Activated CD4-positive, alpha-beta T cell treated with anti-CD3 and anti-CD28 coated beads, Interleukin-2, Interleukin-4, amounts not matched to agents 100 ng/mL and 50 ng/mL, durations not matched to agents 16 hours and 8 hours (primary cell): Measurements from ENCODE around the gene LDB1.
A peak's percentile ranks its signal among the peaks of the same experiment; 100 is the strongest.

ENCODE experiments used
- DNase-seq: peaks from one replicate; pipeline ENCODE4 v3.0.0-alpha.2; 2020; ENCODE audit warnings: low spot score

LDB1 gene

GRCh38 chr10:102135956-102136526, 15.9 kb upstream of the LDB1 start:
- no peak for DNase-seq

GRCh38 chr10:102134416-102134815, 14.2 kb upstream of the LDB1 start:
- DNase-seq = no peak

DNA sequence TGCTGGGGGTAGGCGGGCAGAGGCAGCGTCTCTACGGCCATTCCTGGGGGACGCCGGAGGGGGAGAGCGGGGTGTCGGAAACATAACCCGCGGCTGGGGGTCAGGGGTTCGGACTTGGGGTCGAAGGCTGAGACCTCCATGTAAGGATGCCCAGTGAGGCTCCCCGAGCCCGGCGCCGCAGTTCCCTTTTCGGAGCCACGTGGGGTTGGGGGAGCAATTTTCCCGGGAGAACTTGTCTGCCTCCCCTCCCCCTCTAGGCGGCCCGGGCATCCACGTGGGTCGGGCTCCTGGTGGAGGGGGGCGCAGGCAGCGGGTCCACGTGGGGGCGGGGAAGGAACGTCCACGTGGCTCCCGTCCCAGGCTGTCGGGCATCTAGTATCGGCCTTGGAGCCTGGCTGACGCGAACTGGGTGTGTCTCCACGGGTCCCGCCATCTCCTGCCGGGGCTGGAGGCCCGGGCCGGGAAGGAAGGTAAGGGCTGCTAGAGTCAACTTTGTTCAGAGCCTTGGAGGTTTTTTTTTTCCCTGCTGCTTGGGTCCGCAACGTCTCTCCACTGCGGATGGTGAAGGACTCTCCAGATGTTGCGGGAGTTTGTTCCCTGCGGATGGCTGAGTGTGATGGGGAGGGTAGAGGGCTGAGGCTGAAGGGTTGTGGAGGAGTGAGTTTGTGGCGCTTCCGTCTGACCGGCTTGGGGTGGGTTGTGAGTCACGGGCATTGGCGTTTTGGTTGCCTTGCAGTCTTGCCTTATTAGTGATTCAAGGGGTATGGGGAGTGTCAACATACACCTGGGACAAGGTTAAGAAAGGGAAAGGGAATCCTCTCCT, 13.4 kb upstream of the LDB1 start:
- DNase-seq = peak; percentile 70

DNA sequence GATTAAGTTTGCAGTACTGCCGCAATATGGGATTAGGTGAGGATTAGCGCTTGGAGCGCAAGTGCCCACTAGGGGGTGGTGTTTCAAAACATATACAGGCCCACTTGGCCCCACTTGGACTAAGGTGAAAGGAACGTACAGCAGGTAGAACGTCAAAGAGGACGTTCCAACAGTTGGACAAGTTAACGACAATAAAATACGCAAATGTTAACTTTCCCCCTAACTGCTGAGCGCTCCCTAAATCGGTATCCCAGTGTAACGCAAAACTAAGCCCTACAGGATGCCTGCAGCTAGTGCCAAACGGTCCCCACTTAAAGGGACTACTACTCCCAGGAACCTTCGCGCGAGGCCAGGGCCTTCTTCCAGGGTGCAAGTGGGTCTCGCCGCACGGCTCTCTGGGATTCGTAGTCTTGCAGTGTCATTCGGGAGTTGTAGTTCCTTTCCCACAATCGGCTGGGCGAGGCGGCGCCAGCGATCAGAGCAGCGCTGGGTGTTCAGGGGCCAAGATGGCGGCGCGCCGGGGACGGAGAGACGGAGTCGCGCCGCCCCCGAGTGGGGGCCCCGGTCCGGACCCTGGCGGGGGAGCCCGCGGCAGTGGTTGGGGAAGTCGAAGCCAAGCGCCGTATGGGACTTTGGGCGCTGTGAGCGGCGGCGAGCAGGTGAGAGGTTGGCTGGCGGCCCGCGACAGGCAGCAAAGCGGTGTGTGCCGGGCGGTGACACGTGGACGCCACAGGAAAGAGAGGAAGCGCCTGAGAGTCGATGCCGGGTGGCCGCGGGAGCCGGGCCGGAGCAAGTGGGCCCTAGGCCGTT, 12.6 kb upstream of the LDB1 start, which contains the start of gene PPRC1:
PPRC1 (plus strand) TSS at position 478 of the 810 bp plus-strand sequence; CDS start at position 507, 29 bp downstream.
- DNase-seq = peak; percentile 99

- no peak for DNase-seq
Measured at GRCh38 chr10:102132193-102132562, 12.0 kb upstream of the LDB1 start.

GRCh38 chr10:102131286-102132170, 11.4 kb upstream of the LDB1 start:
- DNase-seq = no peak

DNA sequence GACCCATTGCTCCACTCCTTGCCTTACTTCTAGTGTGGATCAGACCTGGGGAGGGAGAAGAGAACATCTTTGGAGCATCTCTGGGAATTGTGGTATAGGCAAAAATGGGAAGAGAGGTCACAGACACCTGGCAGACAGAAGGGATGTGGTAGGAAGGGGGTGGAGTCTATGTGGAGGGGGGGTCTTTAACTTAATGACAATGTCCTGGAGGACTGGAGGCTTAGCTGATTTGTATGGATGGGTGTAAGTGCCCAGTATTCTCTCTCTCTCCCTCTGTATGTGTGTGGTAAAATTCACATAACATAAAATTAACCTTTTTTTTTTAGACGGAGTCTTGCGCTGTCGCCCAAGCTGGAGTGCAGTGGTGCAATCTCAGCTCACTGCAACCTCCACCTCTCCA, 3.1 kb upstream of the LDB1 start:
- DNase-seq = no peak

GRCh38 chr10:102122450-102122849, 2.3 kb upstream of the LDB1 start:
- no peak for DNase-seq

DNA sequence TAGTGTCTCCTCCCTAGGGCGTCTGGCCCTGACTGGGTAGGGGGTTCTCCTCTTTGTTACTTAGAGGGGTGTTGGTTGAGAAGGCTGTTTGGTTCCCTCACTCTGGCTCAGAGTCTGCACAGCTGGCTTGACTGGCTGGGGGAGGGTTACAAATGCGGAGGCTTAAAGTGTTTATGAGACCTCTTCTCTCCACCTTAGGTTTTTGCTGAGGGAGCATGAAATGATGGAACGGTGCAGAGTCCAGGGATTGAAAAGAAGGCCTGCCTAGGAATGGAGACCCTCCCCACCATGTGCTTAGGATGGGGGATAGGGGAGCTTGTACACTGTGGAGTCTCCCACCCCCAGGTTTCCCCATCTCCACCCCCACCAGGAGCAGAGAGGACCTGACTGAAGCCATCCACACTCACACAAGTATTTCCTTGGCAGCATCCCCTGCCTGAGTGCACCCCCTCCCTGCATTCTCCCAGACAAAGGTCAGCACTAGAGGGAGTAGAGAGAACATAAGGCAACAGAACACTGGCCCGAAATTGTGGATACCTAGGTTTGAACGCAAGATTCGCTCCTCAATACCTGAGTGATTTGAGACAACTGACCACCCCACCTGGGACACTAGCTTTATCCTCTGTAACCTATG, 1.7 kb upstream of the LDB1 start:
- no peak for DNase-seq

DNA sequence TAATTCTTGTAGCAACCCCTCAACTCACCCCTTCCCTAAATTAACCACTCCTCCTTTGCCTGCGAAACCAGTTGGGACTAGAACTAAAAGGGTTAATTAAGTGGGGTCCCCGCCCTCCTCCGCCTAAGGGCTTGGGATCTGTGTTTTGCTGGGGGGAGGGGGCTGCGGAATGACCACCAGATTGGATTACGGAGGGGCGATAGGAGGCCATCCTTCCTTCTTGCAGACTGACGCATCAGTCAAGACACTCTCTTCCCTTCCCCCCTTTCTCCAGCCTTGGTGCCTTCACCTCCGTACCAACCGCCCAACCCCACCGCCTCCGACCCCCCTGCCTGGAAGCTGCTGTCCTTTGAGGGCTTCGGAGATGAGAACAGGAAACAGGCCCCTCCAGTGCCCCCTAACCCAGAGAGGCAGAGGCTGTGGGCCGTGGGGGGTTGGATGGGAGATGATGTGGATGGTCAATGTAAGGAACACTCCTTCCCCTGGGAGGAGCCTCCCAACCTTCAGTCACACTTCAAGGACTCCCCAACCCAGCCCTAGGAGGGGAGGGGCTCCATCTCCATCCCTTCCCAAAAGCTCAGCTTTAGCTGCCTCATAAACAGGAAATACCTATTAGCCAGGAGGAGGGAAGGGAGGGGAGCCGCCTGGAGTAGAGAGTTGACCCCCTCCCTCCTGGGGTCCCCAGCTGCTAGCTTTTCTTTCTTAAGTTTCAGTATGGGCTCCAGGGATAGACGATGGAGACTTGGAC, 997 bp upstream of the LDB1 start:
- DNase-seq = no peak

GRCh38 chr10:102119417-102120141, 589 bp downstream of the LDB1 start:
- peak; percentile 68 for DNase-seq

DNA sequence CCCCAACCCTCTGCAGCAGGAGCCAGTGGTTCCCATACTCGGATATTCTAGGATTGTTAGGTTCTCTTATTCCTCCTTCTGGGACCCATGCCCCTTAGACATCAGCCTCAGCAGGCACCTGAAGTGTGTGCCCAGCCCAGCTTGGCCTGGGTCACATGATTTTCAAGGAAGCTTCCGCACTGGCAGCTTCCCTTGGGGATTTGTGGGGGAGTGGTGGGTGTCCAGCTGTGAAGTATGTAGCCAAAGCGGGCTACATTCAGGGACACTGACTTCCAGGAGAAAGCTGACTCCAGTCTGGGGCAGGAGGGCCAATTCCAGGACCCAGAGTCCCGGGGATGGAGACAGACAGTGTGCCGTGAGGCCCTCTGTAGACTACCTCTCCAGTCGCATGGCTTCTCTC, 1.3 kb downstream of the LDB1 start:
- DNase-seq = no peak

DNA sequence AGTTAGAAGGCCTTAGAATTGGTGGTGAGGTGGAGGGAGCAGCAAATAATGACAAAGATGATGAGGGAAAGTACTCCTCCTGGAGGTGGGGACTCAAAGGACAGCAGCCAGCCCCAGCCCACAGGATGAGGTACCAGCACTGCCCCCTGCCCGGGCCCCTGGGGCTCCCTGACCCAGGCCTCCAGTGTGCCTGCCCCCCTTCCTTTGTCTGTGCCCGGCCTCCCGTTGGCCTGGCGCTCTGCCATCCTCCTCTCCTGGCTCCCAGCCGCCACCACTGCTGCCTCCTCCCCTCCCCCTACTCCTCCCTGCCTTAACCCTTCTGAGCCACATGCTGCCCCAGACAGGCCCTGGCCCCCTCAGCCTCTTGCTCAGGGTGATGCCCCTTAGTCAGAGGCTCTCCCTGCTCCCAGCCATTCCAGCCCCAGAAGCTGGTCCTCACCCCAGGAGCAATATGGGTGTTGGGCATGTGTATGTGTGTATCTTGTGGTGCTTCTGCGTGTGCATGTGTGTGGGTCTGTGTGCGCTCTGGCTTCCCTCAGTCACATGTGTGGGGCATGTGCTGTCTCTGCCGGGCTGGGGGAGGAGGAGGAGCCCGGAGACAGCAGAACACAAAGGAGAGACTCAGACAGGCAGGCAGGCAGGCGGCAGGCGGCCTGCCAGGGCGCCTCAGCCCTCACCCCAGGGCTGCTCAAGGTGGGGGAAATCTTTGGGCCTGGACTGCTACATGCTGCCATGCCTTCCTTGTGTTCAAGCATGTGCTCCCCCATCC, 2.6 kb downstream of the LDB1 start:
- DNase-seq = peak; percentile 64

DNA sequence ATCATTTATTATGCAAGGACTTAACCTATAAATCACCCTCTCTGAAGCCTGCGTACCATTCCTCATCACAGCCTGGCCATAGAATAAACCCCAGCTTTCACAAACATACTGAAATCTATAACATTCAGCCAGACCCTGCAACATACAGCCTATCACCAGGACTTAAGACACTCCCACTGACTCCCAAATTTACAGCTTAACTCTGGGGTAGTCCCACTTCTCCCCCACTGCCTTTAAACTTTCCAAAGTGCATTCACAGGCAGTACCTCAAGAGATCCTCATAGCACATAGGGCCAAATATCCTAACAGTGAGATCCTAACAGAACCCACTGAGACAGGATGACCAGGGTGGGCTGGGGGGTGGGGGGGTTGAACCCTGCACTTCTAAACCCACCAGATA, 3.5 kb downstream of the LDB1 start:
- DNase-seq = no peak

GRCh38 chr10:102115775-102116174, 4.4 kb downstream of the LDB1 start:
- no peak for DNase-seq

- peak; percentile 88 for DNase-seq
Measured at GRCh38 chr10:102114861-102115618, 5.1 kb downstream of the LDB1 start.

- DNase-seq = no peak
Measured at GRCh38 chr10:102113956-102114857, 6.0 kb downstream of the LDB1 start.
